Astrocyte (in vitro differentiated cells and primary cell): ENCODE data around the gene ADCY3. TPM values are rescaled to one million over a fixed set of nuclear protein-coding genes. Genes with fewer than 3 reads are reported as not detected.

Source experiments
- DNase-seq: peaks from one replicate; pipeline ENCODE4 v3.0.0-alpha.2; 2010; ENCODE audit warnings: low read depth
- FAIRE-seq: peaks from 2 replicates; lab custom pipeline; 2011; peaks lifted over from hg19 to GRCh38; lab: Jason Lieb, UNC
- H2AFZ ChIP-seq: 2 replicates; pipeline ENCODE4 v1.6.0; 2012; ENCODE audit warnings: low read depth, low read length, inconsistent platforms
- H3K27ac ChIP-seq: 2 replicates; pipeline ENCODE4 v1.5.1; 2011; ENCODE audit warnings: low read depth, low read length, inconsistent platforms
- H3K27me3 ChIP-seq: 2 replicates; pipeline ENCODE4 v1.6.0; 2011; ENCODE audit warnings: low read length, inconsistent platforms; ENCODE audit not compliant: insufficient read depth
- H3K36me3 ChIP-seq: 2 replicates; pipeline ENCODE4 v1.5.1; 2011; ENCODE audit warnings: low read length, inconsistent platforms; ENCODE audit not compliant: insufficient read depth
- H3K4me1 ChIP-seq: 2 replicates; pipeline ENCODE4 v1.5.1; 2011; ENCODE audit warnings: low read length, inconsistent platforms; ENCODE audit not compliant: insufficient read depth
- H3K4me2 ChIP-seq: 2 replicates; pipeline ENCODE4 v1.6.0; 2012; ENCODE audit warnings: low read length, inconsistent platforms
- H3K4me3 ChIP-seq: 2 replicates; pipeline ENCODE4 v1.5.1; 2011; ENCODE audit warnings: low read depth, mild to moderate bottlenecking, low read length, inconsistent platforms; ENCODE audit not compliant: insufficient read depth
- H3K79me2 ChIP-seq: 2 replicates; pipeline ENCODE4 v1.6.0; 2012; ENCODE audit warnings: mild to moderate bottlenecking, low read length, inconsistent platforms; ENCODE audit not compliant: insufficient read depth
- H3K9ac ChIP-seq: 2 replicates; pipeline ENCODE4 v1.6.0; 2012; ENCODE audit warnings: mild to moderate bottlenecking, low read length, inconsistent platforms
- H3K9me3 ChIP-seq: 2 replicates; pipeline ENCODE4 v1.5.1; 2012; ENCODE audit warnings: low read depth, mild to moderate bottlenecking, low read length, inconsistent platforms; ENCODE audit not compliant: insufficient read depth
- H4K20me1 ChIP-seq: 2 replicates; pipeline ENCODE4 v1.6.0; 2012; ENCODE audit warnings: low read length, inconsistent platforms; ENCODE audit not compliant: insufficient read depth
- H3K27ac Mint-ChIP-seq: one replicate; pipeline ENCODE4 v1.8.0; 2021; ENCODE audit warnings: mild to moderate bottlenecking, mixed read lengths; ENCODE audit not compliant: unreplicated experiment
- H3K27me3 Mint-ChIP-seq: one replicate; pipeline ENCODE4 v1.8.0; 2021; ENCODE audit warnings: low read depth, mixed read lengths; ENCODE audit not compliant: unreplicated experiment
- H3K36me3 Mint-ChIP-seq: one replicate; pipeline ENCODE4 v1.8.0; 2021; ENCODE audit warnings: low read depth, mixed read lengths; ENCODE audit not compliant: unreplicated experiment
- H3K4me1 Mint-ChIP-seq: one replicate; pipeline ENCODE4 v1.8.0; 2021; ENCODE audit warnings: low read depth, mixed read lengths; ENCODE audit not compliant: unreplicated experiment
- H3K4me3 Mint-ChIP-seq: one replicate; pipeline ENCODE4 v1.8.0; 2021; ENCODE audit warnings: mild to moderate bottlenecking, moderate library complexity, mixed read lengths; ENCODE audit not compliant: unreplicated experiment
- H3K9me3 Mint-ChIP-seq: one replicate; pipeline ENCODE4 v1.8.0; 2021; ENCODE audit warnings: mild to moderate bottlenecking, mixed read lengths; ENCODE audit not compliant: unreplicated experiment
- EZH2 ChIP-seq: IDR thresholded peaks from 2 replicates; pipeline ENCODE4 v1.6.1; 2012; ENCODE audit warnings: mild to moderate bottlenecking, low read length, inconsistent platforms; ENCODE audit not compliant: insufficient read depth
- total RNA-seq: library from RNA; stranded (reverse); gene quantifications from 2 replicates; pipeline ENCODE4 v1.2.1, GENCODE V29; 2021
- TF ChIP-seq, protein P1 (sequence below): IDR thresholded peaks from 2 replicates; pipeline ENCODE4 v1.5.1; 2011; ENCODE audit warnings: low read depth, mild to moderate bottlenecking, inconsistent platforms, low read length, moderate library complexity; ENCODE audit not compliant: insufficient read depth

ADCY3 gene
- total RNA-seq, 1 donor from 2014 or later = 12.5 TPM

DNA sequence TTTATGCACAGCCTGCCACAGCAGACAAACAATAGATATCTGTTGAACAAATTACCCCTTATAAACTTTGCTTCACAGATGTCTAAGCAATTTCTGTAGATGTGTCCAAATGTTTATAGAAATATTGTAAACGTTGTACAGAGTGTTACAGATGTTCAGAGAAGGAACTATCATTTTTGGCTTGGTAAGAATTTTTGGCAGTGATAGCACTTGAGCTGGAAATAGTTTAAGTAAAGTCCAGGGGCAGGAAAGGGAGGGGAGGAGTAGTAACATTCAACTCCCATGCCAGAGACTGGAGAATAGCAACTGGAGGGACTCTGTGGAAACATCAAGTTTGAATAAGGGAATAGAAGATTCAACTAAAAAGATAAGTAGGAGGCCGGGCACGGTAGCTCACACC lies 131.2 kb downstream of the ADCY3 start:
- TF ChIP-seq, protein P1, sequence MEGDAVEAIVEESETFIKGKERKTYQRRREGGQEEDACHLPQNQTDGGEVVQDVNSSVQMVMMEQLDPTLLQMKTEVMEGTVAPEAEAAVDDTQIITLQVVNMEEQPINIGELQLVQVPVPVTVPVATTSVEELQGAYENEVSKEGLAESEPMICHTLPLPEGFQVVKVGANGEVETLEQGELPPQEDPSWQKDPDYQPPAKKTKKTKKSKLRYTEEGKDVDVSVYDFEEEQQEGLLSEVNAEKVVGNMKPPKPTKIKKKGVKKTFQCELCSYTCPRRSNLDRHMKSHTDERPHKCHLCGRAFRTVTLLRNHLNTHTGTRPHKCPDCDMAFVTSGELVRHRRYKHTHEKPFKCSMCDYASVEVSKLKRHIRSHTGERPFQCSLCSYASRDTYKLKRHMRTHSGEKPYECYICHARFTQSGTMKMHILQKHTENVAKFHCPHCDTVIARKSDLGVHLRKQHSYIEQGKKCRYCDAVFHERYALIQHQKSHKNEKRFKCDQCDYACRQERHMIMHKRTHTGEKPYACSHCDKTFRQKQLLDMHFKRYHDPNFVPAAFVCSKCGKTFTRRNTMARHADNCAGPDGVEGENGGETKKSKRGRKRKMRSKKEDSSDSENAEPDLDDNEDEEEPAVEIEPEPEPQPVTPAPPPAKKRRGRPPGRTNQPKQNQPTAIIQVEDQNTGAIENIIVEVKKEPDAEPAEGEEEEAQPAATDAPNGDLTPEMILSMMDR = no peak
- TF ChIP-seq EZH2 = no peak
- no peaks in the 10 kb centered on the region for H3K36me3 ChIP-seq
- Mint-ChIP-seq H3K36me3 (peaks cover 5% of the 10 kb centered on the region), H3K9me3 (no peaks in the 10 kb centered on the region), H3K4me3 (no peak overlapping the region), H3K27ac (no peak overlapping the region), H3K27me3 (no peaks in the 10 kb centered on the region), H3K4me1 (peaks cover 7% of the 10 kb centered on the region)
- DNase-seq (no peak), FAIRE-seq (no peak)
- peaks cover 5% of the 10 kb centered on the region for H3K4me1 ChIP-seq
- no peak overlapping the region for H2AFZ ChIP-seq
- H3K9me3 ChIP-seq = no peaks in the 10 kb centered on the region
- H3K4me2 ChIP-seq = no peak overlapping the region
- no peaks in the 10 kb centered on the region for H4K20me1 ChIP-seq
- peaks cover 5% of the 10 kb centered on the region for H3K79me2 ChIP-seq
- H3K4me3 ChIP-seq = no peak overlapping the region
- no peak overlapping the region for H3K9ac ChIP-seq
- H3K27me3 ChIP-seq = no peaks in the 10 kb centered on the region
- no peak overlapping the region for H3K27ac ChIP-seq

DNA sequence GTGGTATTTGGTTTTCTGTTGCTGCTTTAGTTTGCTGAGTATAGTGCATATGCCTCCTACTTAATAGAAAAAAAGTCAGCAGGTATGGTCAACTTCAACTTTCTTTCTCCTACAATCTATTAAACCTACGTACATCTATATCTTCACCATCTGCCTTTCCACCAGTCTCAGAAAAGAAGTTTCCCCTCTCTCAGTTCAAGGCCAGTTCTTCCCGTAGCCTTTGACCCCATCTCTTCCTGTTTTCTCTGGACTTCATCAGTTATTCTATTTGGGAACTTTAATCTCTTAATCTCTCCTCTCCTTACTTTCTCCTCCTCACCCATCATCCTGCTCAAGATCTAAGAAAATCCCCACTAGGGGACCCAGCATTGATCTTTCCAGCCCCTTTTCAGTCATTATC lies 132.5 kb downstream of the ADCY3 start:
- H3K4me2 ChIP-seq = no peak overlapping the region
- Mint-ChIP-seq H3K4me3 (no peak overlapping the region), H3K9me3 (no peaks in the 10 kb centered on the region), H3K27ac (no peak overlapping the region), H3K36me3 (peaks cover 5% of the 10 kb centered on the region), H3K27me3 (no peaks in the 10 kb centered on the region), H3K4me1 (peaks cover 7% of the 10 kb centered on the region)
- no peak overlapping the region for H2AFZ ChIP-seq
- H3K9ac ChIP-seq = no peak overlapping the region
- H4K20me1 ChIP-seq = no peaks in the 10 kb centered on the region
- no peak overlapping the region for H3K4me3 ChIP-seq
- peaks cover 3% of the 10 kb centered on the region for H3K4me1 ChIP-seq
- H3K27ac ChIP-seq = no peak overlapping the region
- no peak for DNase-seq
- H3K36me3 ChIP-seq = no peaks in the 10 kb centered on the region
- FAIRE-seq = no peak
- no peaks in the 10 kb centered on the region for H3K27me3 ChIP-seq
- TF ChIP-seq, protein P1 = no peak
- TF ChIP-seq EZH2 = no peak
- H3K9me3 ChIP-seq = no peaks in the 10 kb centered on the region
- H3K79me2 ChIP-seq = no peaks in the 10 kb centered on the region

DNA sequence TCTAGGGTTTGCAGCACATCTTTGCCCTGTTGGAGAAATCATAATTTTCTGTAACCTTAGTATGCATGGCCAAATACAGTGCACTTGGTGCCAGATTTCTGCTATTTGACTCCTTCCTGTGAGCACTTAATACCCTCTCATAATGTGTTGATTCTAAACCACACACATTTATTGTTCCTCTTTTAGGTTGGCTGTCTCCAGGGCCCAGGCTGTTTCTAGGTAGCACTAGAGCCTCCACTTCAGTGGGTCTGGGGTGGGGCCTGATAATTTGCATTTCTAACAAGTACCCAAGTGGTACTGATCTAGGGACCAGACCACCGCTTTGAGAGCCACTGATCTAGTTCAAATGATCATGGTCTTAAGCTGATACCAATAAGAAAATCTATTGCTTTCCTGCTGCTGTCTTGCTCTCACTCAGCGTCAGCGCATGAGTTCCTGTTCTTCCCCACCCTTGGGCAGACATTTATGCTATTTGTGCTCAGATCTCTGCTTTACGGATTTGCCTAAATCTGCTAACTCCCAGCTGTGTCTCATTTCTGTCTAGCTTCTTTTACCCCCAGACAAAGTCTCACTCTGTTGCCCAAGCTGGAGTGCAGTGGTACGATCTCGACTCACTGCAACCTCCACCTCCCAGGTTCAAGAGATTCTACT lies 134.2 kb downstream of the ADCY3 start:
- Histone ChIP-seq H3K4me3 (no peak overlapping the region), H3K4me2 (no peak overlapping the region), H4K20me1 (no peaks in the 10 kb centered on the region), H3K9me3 (no peaks in the 10 kb centered on the region), H3K4me1 (no peaks in the 10 kb centered on the region), H2AFZ (no peak overlapping the region), H3K27ac (no peak overlapping the region), H3K9ac (no peak overlapping the region), H3K27me3 (no peaks in the 10 kb centered on the region), H3K36me3 (no peaks in the 10 kb centered on the region), H3K79me2 (no peaks in the 10 kb centered on the region)
- DNase-seq (no peak), FAIRE-seq (no peak)
- peaks cover 5% of the 10 kb centered on the region for H3K36me3 Mint-ChIP-seq
- TF ChIP-seq EZH2 = no peak
- TF ChIP-seq, protein P1 = no peak
- no peaks in the 10 kb centered on the region for H3K9me3 Mint-ChIP-seq
- no peaks in the 10 kb centered on the region for H3K27me3 Mint-ChIP-seq
- H3K27ac Mint-ChIP-seq = no peak overlapping the region
- H3K4me1 Mint-ChIP-seq = peaks cover 2% of the 10 kb centered on the region
- H3K4me3 Mint-ChIP-seq = no peak overlapping the region
